LNCAP (cell line): Measurements from ENCODE around the gene REPIN1.

Source experiments
- CTCF ChIP-seq: fragments of 450-650 bp; IDR thresholded peaks from 2 replicates; pipeline ENCODE4 v1.5.1; 2017; ENCODE audit warnings: mild to moderate bottlenecking

Gene REPIN1

GRCh38 chr7:150384406-150385301 lies 16.0 kb downstream of the REPIN1 start:
- no peak for TF ChIP-seq CTCF

GRCh38 chr7:150385302-150385723 lies 16.7 kb downstream of the REPIN1 start:
- TF ChIP-seq CTCF = no peak

- TF ChIP-seq CTCF = no peak
These were observed 19.7 kb downstream of the REPIN1 start for GRCh38 chr7:150388306-150388705.

GRCh38 chr7:150388709-150389531 lies 20.3 kb downstream of the REPIN1 start:
- peak; percentile 18; the same call in 1 of the 2 replicates for TF ChIP-seq CTCF

GRCh38 chr7:150389532-150389816 lies 20.9 kb downstream of the REPIN1 start:
- no peak for TF ChIP-seq CTCF

GRCh38 chr7:150390205-150390604 lies 21.6 kb downstream of the REPIN1 start:
- no peak for TF ChIP-seq CTCF

- no peak for TF ChIP-seq CTCF
These were observed 24.7 kb downstream of the REPIN1 start for GRCh38 chr7:150393325-150393724.
